HG03457 (cell line): ENCODE data around the gene USP40.

Experiments used
- ATAC-seq: cut with Tn5 transposase; IDR thresholded peaks from one replicate; pipeline ENCODE4 v1.9.1; 2021; ENCODE audit warnings: moderate number of reproducible peaks; ENCODE audit not compliant: unreplicated experiment

The USP40 gene

DNA sequence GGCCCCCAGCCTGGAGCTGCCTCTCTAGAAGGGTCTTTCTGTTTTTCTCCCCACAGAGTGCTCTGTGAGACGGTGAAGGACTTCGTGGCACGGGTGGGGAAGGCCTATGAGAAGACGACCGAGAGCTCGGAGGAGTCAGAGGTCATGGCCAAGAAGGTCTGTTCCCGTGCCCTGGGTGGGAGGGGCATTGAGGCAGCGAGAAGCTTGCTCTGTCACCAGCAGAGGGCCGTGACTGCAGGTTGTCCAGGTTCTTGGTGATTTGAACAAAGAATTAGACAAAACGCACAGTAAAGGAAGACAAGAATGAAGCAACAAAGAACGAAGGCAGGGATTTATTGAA is 118.4 kb downstream of the USP40 start:
- ATAC-seq, result no peak

DNA sequence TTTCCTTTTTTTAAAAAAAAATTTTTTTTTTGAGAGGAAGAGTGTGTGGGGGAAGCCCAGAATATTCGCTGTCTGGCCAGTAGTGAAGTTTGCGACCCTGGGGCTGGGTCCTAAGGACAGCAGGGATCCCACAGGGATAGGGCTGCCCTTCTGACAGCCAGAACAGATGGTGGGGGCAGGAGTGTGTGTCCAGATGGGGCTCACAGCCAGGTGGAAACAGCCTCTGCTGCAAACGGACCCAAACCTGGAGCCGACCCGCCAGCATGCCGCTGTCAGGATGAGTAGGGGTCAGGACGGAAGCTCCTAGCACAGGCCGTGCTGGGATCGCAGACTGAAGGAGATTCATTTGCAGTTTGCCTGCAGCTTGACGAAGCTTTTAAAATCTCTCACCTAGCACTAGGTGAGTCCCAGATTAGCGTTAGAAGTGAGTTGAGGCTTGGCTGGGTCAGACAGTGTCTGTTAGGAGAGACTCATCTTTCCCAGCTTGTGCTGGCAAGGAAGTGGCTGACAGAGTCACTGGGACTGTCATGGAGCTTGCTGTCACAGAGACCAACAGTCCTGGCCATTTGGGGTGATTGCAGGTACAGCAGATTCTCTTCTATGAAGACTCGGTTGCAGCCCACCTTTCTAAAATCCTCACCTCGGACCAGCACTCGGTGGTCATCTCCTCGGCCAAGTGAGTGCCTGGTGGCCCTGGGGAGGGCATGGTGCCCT is 118.9 kb downstream of the USP40 start:
- ATAC-seq, result no peak

DNA sequence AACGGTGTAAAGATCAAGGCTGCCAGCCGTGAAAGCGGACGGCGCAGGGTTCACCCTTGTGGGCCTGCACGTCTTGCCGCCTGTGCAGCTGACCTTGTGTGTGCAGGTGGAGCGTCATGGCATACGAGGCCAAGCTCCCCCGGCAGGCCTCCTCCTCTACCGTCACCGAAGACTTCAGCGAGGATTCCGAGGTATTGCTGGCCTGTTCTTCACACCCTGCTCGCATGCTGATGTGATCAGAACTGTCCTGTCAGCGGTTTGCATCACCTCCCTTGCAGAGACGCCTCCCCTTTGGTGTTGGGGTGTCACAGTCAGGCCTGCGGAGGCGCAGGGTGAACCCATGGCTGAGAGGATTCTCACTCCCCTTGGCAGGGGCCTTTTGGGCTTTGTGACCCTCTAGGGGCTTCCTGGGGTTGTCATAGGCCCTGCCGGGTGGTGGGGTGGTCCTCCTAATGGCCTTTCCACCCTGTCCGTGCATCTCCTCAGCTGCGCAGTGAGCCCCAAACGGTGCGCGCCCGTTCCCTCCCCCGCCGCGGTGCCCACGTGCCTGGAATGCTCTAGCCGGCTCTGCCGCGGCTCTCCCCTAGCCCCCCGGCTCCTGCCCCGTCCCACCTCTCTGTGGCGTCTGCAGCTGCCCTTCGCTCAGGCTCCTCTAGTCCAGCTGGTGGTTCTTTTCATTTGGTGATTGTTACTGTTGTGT is 119.8 kb downstream of the USP40 start:
- ATAC-seq, result no peak

GRCh38 chr2:233446121-233446520 is 120.5 kb downstream of the USP40 start:
- no peak for ATAC-seq

DNA sequence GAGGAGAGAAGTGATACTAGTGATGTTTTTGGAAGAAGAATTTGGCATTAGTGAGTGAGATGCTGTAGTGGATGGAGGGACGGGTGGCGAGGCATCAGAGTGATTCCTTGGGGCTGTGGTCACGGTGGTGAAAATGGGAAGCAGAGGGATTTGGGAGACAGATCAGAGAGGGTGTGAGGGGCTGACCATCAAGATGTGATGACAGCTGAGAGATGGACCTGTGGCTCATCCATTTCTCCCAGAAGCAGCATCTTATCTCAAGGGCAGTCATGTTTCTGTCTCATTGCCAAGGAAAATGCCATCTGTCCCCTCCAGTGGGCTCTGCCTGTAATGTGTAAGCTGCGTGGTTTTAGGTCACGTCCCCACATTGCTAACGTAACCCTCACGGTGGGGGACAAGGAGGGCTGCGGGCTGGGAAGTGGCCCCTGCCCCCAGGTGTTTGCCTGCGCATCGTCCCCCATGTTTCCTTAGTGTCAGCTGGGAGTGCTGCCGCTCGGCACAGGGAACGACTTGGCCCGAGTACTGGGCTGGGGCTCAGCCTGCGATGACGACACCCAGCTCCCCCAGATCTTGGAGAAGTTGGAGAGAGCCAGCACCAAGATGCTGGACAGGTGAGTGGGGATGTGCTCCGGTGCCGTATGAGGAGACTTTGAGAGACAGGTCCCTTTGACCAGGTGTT is 121.3 kb downstream of the USP40 start:
- ATAC-seq, result no peak

DNA sequence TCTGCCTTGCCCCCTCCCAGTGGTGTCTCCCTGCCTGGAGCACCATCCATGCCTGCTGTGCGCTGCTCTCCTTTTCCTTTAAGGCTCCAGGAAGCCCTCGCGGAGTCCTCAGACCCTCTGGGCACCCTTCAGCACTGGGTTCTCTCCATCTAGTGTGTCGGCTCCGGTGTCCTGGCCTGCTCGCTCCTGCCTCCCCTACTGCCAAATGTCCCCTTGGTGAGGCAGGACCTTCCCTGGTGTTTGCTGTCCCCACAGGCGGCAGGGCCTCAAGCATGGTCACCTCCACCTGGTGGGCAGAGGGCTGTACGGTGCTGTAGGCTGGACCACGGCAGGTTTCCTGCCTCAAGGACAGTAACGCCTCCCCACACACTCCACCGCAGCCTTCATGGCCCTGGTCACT is 122.1 kb downstream of the USP40 start:
- no peak for ATAC-seq

DNA sequence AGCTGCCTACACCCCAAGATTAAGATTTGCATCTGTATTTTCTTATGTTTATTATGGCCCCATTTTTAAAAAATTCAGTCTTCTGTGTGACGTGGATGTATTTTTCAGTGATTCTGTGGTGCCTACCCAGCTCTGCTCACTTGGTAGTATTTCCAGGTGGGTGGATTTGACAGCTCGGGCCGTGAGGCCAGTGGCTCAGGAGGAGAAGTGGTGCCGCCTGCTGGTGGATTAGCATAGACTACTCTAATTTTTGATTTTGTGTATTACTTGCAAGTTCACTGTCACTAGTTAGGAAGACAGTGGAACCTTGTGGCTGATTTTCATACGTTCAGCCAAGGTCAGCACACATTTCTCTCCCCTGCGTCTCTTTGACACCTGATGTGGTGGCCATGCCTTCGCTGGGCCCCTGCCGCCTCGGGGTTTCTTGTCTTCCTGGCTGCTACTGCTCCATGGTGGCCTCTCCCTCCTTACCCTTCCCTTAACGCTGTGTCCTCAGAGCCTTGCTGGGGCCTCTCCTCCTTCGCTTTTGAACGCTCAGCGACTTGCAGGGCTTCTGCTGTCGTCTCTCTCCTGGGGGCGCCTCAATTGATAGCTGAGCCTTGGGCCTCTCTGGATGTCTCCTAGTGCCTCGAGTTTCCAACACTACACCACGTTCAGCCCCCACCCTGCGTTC is 122.9 kb downstream of the USP40 start:
- no peak for ATAC-seq

- no peak for ATAC-seq
These were observed 124.6 kb downstream of the USP40 start for GRCh38 chr2:233442028-233442310.

DNA sequence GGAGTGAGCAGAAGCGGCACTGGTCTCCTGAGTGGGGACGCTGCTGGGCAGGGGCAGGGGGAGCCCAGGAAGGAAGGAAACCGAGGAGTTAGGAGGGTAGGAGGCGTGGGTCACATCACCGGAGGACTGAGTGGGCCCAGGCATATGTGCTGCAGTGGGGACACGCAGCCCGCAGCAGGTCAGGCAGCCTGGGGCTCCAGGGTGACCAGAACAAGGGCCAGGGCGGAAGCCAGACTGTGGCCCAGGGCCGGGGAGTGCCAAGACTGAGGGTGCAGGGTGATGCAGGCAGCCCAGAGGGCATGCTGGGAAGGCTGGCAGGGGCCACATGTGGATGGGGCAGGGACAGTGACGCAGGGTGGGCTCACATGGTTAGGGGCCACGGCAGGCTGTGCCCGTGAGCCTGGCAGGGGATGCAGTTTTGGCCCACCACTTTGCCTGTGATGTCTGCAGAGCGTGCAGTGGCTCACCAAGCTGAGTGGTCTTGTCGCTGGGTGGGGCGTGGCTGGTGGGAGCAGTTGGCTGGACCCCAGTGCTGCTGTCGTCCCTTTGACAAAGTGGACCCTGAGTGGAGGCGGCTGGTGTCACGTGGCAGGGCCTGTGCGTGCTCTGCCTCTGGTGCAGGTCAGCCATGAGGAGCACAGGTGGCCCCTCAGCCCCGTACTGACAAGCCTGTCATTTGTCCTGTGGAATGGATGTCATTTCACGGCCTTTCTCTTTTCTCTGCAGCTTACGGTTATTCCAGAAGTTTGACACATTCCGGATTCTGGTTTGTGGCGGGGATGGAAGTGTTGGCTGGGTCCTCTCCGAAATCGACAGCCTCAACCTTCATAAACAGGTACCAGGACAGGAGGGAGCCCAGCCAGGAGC is 125.2 kb downstream of the USP40 start:
- ATAC-seq, result no peak

DNA sequence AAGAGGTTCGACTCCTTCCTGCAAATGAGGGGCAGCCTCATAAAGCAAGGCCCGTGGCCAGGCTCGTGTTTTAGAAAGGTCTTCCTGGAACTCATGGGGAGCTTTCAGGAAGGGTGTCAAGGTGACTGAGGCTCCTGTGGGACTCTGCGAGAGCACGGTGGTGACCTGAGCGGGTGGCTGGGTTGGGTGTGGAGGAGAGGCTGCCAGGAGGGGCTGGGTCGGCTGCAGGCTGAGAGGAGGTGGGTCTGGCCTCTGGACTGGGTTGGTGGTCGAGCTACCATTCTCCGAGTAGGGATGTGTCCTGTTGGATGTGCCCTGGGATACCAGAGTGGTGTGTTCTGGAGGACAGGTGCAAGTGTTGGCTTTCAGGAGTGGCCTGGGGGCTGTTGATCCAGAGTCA is 125.9 kb downstream of the USP40 start:
- no peak for ATAC-seq

GRCh38 chr2:233440314-233440713 is 126.3 kb downstream of the USP40 start:
- no peak for ATAC-seq

DNA sequence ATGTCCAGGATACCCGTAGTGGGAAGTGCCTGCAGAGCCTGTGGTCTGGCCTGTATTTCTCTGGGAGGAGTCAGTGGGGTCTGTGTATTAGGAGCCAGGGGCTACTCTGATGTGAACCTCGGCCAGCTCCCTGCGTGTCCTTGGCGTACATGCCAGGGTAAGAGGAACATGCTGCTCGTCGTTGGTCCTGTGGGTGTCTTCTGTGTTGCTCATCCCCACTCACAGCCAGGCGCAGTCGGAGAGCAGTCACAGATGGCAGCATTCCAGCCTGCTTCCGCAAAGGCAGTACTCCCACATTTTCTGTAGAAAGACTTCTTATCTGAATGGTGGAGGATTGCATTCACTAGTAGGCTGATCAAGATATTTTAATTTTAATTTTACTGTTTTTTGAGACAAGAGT is 127.4 kb downstream of the USP40 start:
- ATAC-seq, result no peak

GRCh38 chr2:233438573-233439147 is 127.9 kb downstream of the USP40 start:
- ATAC-seq, result no peak

DNA sequence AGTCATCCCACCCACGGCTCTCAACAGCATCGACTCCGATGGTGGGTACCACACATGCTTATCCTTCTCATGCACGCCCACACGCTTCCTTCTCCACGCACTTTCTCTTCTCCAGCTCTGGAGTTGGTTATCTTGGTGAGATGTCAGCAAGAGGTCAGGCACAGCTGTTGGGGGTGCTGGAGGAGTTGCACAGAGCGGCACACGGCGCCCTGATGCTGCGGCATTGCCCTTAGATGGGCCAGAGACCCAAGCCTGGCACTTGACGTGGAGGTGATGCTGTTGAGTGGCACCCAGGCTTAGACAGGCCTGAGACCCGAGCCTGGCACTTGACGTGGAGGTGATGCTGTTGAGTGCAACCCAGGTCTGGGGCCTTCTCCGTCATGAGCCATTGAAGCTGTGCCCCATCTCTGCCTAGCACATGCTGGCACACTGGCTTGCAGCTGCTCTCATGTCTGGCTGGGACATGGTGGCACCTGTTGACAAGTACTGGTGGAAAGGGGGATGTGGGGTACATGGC is 129.1 kb downstream of the USP40 start:
- no peak for ATAC-seq

- ATAC-seq, result no peak
These were observed 129.7 kb downstream of the USP40 start for GRCh38 chr2:233436691-233437438.

DNA sequence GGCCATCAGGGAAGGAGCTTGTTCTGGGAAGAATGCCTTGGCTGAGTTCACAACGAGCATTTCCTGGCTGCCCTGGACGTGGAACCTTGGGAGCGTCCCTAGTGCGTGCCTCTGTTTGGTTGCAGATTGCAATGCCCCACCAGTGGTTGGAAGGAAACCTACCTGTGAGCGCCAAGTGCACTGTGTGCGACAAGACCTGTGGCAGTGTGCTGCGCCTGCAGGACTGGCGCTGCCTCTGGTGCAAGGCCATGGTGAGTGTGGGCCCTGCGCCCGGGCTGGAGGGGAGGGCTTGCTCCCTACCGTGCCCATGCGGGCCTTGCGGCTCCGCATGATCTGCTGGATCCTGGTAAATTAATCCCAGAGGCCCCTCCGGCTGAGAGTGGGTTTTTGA is 130.4 kb downstream of the USP40 start:
- no peak for ATAC-seq

DNA sequence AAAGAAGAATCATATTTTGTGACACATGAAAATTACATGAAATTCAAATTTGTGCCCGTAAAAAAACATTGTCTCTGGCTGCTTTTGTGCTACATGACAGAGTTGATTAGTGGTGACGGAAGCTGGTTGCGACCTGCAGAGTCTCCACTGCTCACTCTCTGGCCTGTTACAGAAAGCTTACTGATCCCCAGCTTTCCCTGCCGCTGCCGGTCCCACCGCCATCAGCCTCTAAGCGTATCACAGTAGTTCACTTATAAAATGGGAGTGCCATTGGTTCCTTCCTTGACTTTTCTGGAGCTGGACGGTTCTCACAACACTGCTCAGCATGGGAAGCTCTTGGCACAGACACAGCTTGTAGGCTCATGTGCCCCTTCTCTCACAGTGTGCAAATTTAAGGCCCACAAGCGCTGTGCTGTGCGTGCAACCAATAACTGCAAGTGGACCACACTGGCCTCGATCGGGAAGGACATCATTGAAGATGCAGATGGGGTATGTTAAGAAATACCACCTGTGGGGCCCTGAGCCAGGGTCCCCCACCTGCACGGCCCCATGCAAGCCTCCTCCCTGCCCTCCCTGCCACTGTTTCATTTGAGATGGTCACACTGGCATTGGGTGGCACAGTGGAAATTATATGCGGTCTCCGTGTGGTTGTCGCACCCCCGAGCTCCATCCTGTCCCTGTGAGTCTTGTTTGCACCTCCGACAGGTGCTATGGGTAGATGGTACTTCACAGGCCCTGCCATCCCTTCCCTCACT is 131.0 kb downstream of the USP40 start:
- ATAC-seq, result no peak

GRCh38 chr2:233434666-233435330 is 131.8 kb downstream of the USP40 start:
- no peak for ATAC-seq
